NCI-H345 (cell line): Measurements from ENCODE around the gene YOD1.

Source experiments
- DNase-seq: peaks from one replicate; lab custom pipeline; 2025; lab: John Stamatoyannopoulos, UW

Gene YOD1

GRCh38 chr1:207025146-207025880, 25.7 kb downstream of the YOD1 start:
- no peak for DNase-seq

DNA sequence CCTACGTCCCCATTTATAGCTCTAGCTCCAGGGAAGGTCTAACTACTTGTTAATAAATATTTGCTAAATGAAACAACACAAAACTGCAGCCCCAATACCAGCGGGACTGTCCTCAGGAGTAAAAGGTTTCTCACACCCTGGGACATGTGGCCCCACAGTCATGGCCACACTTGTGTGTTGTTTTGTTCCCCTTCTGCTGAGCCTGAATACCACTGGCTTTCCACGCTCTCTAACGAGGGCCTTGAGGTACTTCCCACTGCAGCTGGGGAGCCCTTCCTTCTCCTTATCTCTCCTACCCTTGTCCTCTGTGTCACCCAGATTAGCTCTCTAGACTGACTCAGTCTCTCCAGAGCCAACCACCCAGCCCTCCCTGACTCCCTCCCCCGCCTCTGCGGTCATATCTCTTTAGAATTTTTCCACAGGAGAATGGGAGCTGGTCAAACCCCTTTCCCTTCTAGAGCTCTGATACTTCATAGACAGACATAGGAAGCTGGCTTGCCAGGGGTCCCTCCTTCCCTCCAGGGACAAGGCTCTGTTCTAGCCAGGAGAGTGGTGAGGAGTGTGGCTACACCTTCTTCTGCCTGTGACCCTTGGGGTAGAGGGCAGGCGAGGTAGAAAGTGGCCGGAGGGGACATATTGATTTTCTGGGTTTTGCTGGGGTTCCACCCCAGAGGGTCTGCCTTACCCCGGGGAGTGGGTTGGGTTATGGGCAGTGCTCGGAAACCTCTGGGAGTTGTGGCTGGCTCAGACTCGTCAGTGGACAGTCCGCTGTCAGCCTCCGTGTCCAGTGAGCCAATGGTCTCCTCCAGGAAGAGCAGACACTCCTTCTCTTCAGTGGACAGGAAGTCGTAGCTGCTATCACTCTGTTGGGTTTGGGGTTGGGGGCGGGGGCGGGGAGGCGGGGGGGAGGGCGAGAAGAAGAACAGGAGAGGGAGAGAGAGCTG, 26.5 kb downstream of the YOD1 start:
- no peak for DNase-seq

GRCh38 chr1:207022996-207023679, 27.9 kb downstream of the YOD1 start:
- no peak for DNase-seq

GRCh38 chr1:207021876-207022596, 29.0 kb downstream of the YOD1 start:
- DNase-seq: no peak

DNA sequence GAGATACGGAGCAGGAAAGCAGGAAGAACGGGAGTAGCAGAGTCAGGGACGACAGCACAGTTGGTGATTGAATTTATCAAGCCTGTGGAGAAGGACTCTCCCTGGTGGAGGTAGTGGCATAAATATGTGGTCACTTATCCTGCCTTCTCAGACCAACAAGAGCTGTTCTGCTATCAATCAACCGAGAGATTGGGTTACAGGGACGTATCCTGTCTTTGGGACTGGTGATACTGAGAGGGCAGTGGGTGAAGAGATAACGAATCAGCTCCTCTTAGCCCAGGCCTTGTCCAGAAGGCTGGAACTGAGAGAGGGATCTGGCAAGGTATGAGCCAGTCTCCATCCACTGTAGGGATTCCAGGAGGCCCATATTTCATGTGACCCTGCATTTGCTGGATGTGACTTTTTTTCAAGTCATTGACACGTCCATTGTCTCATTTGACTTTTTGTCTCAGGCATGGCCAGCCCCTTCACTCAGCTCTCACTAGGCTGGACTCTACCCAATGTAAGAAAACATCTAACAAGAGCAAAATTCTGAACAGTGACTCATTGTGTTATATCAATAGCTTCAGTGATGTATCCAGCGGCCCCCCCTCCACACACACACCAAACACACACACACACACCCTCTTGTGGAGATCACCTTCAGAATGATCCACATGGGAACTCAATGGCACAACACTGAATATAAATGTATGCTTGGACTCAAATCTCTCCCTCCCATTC, 29.7 kb downstream of the YOD1 start:
- DNase-seq: no peak

- no peak for DNase-seq
These were observed 30.3 kb downstream of the YOD1 start for GRCh38 chr1:207020709-207021107.

DNA sequence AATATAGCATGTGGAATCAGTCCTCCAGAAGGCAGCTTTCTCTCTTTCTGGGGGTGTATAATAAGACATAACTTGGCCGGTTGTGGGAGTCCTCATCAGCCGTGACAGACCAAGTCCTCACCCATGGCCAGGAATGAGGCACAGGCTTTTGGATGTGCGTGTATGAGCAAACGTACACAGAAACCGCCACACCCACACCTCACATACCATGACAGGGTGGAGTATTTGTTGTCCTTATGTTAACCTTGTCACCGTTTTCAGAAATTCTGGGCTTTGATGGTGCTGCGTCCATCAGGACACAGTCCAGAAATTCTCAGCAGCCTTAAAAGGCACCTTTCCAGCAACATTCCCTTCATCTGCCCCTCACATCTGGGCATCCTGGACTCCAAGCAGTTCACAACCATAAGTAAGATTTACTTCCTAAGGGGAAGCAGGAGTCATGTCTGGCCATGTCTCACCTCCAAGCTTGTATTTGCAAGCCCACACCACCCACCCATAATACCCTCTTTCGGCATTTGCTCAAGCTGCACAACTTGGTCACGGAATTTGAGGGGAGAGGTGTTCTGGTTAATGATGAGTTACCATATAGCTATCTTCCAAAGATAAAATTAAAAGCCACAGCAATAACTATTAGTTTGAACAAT, 30.8 kb downstream of the YOD1 start:
- no peak for DNase-seq

DNA sequence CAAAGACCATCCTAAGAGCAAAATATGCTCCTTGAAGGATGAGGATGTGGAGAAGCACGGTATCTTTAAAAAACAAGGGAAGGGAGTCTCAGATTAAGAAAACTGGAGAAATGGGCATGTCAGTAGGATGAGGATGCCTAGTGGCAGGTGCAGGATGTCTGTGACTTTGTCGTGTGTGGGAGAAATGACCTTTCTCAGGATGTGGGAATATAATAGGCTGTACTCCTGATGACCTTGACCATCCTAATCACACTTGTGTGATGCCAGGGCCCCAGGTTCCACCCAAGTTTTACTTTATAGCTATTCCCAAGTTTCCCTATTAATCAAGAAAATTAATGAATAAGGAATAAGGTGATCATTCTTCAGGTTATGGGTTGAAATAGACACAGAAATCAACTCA, 31.3 kb downstream of the YOD1 start:
- no peak for DNase-seq

GRCh38 chr1:207019161-207019560, 31.8 kb downstream of the YOD1 start:
- no peak for DNase-seq

- DNase-seq: no peak
These were observed 32.3 kb downstream of the YOD1 start for GRCh38 chr1:207018707-207019106.

GRCh38 chr1:207017615-207018559, 33.1 kb downstream of the YOD1 start:
- no peak for DNase-seq

DNA sequence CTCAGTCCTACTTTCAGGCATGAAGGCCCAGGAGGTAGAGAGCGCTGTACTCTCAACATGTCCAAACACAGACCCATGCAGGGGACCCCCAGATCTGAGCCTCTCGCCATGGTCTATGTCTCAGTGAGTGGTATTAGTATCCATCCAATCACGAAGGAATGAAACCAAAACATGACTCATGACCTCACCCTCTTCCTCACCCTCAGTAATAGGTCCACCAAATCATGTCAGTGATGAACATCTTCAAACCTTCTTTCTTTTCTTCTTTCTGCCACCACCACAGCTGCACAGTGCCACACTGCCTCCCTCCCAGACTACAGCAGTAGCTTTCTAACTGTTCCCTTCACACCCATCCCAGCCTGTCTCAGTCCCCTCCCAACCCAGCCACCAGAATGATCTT, 35.2 kb downstream of the YOD1 start:
- no peak for DNase-seq

DNA sequence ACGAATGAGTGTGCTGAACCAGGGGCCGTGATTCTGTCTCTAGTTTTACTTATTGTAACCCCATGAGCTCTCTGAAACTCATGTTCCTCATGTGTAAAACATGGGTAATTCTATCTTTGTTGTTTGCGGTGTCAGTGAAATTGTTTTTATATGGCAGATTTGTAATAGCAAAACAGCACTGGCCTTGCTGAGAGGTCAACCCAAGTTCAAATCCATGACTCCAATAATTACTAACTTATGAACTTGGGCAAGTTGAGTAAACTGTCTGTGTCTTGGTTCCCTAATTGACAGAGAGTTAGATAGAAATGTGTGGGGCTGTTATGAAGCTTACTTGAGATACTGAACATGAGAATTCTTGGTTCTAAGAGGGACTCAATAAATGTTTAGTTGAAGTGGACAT, 36.3 kb downstream of the YOD1 start:
- DNase-seq: no peak

DNA sequence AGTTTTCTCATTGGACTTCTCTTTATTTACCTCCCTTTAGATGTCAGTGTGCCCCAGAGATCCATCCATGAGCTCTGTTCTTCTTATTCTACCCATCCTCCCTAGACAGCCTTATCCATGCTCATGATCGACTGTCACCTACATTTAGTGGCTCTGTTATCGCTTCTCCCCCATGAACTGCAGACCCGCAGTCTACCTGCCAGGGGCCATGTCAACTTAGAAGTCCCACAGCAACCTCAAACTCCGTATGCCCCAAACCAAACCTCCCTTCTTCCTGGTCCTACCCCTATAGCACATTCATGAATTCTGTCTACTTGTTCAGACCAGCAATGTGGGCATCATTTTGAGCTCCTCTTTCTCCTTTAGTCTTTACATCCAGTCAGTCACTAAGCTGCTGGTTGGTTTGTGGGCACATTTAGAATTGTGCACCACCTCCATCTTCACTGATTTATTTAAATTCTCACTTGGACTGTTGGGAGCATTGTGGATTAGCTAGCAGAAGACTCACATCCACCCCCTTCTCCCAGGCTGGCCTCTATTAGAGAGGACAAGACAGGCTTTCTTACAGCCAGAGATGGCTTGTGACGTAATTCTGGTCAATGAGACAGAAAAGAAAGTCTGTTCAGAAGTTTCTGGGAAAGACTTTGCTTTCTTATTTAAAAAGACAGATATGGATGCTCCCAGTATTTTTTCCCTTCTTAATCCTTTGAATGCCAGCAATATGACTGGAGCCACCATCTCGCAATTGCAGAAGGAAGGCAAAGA, 37.5 kb downstream of the YOD1 start:
- no peak for DNase-seq

GRCh38 chr1:207010726-207011125, 40.3 kb downstream of the YOD1 start:
- no peak for DNase-seq

DNA sequence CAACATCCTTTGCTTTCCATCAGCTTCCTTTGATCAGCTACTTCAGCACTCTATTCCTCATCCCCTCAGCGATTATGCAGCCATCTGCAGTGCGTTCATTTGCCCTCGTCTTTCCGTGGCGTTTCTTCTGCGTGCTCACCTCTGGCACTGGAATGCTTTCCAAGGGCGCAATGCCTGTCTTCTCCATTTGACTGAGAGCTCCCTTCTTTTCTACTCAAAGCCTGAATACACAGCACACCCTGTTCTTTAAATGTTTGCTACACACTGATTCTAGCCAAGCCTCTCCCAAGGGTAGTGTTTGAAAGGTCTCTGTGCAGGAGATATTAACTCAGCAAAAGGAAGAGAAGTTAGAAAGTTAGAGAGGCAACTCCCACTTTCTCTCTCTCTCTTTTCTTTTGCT, 41.1 kb downstream of the YOD1 start:
- no peak for DNase-seq

- DNase-seq: no peak
These were observed 41.7 kb downstream of the YOD1 start for GRCh38 chr1:207009182-207009850.

GRCh38 chr1:207007352-207008033, 43.5 kb downstream of the YOD1 start:
- no peak for DNase-seq
